GM12891 (cell line): Measurements from ENCODE around the gene IER5L.
"Not testable (repeated sequence)": the region's sequence is repeated elsewhere in the genome, so short reads cannot be mapped to it uniquely, and the experiment has no call there.

Source experiments
- POLR2A ChIP-seq: IDR thresholded peaks from 2 replicates; pipeline ENCODE4 v1.6.1; 2011; ENCODE audit warnings: low read depth, low read length, control low read depth
- POLR2AphosphoS5 ChIP-seq: IDR thresholded peaks from 2 replicates; pipeline ENCODE4 v1.6.1; 2011; ENCODE audit warnings: low read depth, low read length, control low read depth
- TAF1 ChIP-seq: IDR thresholded peaks from 2 replicates; pipeline ENCODE4 v1.6.1; 2011; ENCODE audit warnings: low read depth, low read length, control low read depth

GRCh38 chr9:129163198-129163670 lies 14.8 kb downstream of the IER5L start:
- not testable (repeated sequence) for TF ChIP-seq POLR2A, POLR2AphosphoS5, TAF1
